Measurements from ENCODE around the gene UBAP1L. TPM values are rescaled to one million over a fixed set of nuclear protein-coding genes. Genes with fewer than 3 reads are reported as not detected.
"Not testable (repeated sequence)": the region's sequence is repeated elsewhere in the genome, so short reads cannot be mapped to it uniquely, and the experiment has no call there.

The UBAP1L gene
- total RNA-seq, 4 donors from 2014 or later: 2.0 to 8.2 (median 4.4) TPM

GRCh38 chr15:65102912-65103311 is 12.1 kb downstream of the UBAP1L start:
- Histone ChIP-seq H3K27me3 (no peaks in the 10 kb centered on the region), H3K9me3 (no peaks in the 10 kb centered on the region), H3K4me3 (no peak overlapping the region), H3K27ac (no peak overlapping the region), H3K4me1 (peaks cover 0 to 11% (median 10%) of the 10 kb centered on the region in 4 donors), H3K36me3 (no peaks in the 10 kb centered on the region)
- in situ Hi-C loops (cut with MboI; ENCODE audit: low pct_ligation_motif_present in 1 of 4, low pct_unique_long_range_greater_than_20kb in 1 of 4, low sequenced_read_pairs in 3 of 4) (no loop called here), intact Hi-C loops (cut with DNase I; ENCODE audit: low total_unique reads) (loop anchor here (1.0 kb wide), 1 partner anchor 55 kb away; no protein-coding TSS in a partner anchor)
- 97 to 100% methylated on average over 1 to 3 of the region's 3 CpGs for WGBS, 2 donors (ENCODE audit: low coverage in 1 of 2)
- no peak for DNase-seq
- TF ChIP-seq CTCF (IDR thresholded peaks at IDR 0.05) (no peak), POLR2AphosphoS5 (IDR thresholded peaks at IDR 0.05) (no peak), POLR2A (IDR thresholded peaks at IDR 0.05) (no peak), EP300 (IDR thresholded peaks at IDR 0.05; ENCODE audit: low read depth) (no peak)

- Histone ChIP-seq H3K27me3 (no peaks in the 10 kb centered on the region), H3K36me3 (no peaks in the 10 kb centered on the region), H3K27ac (no peak overlapping the region), H3K9me3 (no peaks in the 10 kb centered on the region), H3K4me3 (no peak overlapping the region), H3K4me1 (peaks cover 0 to 11% (median 10%) of the 10 kb centered on the region in 4 donors)
- in situ Hi-C loops (cut with MboI; ENCODE audit: low pct_ligation_motif_present in 1 of 4, low pct_unique_long_range_greater_than_20kb in 1 of 4, low sequenced_read_pairs in 3 of 4): no loop called here
- intact Hi-C loops (cut with DNase I; ENCODE audit: low total_unique reads): loop anchor here (1.0 kb wide), 1 partner anchor 54 kb away; no protein-coding TSS in a partner anchor
- DNase-seq: no peak
- TF ChIP-seq POLR2A (IDR thresholded peaks at IDR 0.05): no peak
- no peak for TF ChIP-seq POLR2AphosphoS5 (IDR thresholded peaks at IDR 0.05)
- TF ChIP-seq CTCF (IDR thresholded peaks at IDR 0.05): no peak
- TF ChIP-seq EP300 (IDR thresholded peaks at IDR 0.05; ENCODE audit: low read depth): no peak
- 90% methylated on average over 65 of the region's 75 CpGs; no CpG with 5 or more reads in 1 of the 2 donors for WGBS, 2 donors (ENCODE audit: low coverage in 1 of 2)
Measured at GRCh38 chr15:65101891-65102708, 12.9 kb downstream of the UBAP1L start.

- DNase-seq: peak; percentile 83
- Histone ChIP-seq H3K9me3 (no peaks in the 10 kb centered on the region), H3K4me3 (no peak overlapping the region), H3K36me3 (no peaks in the 10 kb centered on the region), H3K27me3 (no peaks in the 10 kb centered on the region), H3K4me1 (peaks cover 0 to 11% (median 10%) of the 10 kb centered on the region in 4 donors), H3K27ac (peak overlapping the region in 3 of 4 donors; percentile 22 to 38 (median 35))
- intact Hi-C loops (cut with DNase I; ENCODE audit: low total_unique reads): no loop called here
- WGBS, 2 donors (ENCODE audit: low coverage in 1 of 2): 37% methylated on average over 9 of the region's 9 CpGs; no CpG with 5 or more reads in 1 of the 2 donors
- in situ Hi-C loops (cut with MboI; ENCODE audit: low pct_ligation_motif_present in 1 of 4, low pct_unique_long_range_greater_than_20kb in 1 of 4, low sequenced_read_pairs in 3 of 4): no loop called here
- TF ChIP-seq POLR2A (IDR thresholded peaks at IDR 0.05) (no peak), CTCF (IDR thresholded peaks at IDR 0.05) (peak; percentile 71 to 88 (median 83))
Measured at GRCh38 chr15:65101411-65101890, 13.5 kb downstream of the UBAP1L start.

- Histone ChIP-seq H3K9me3 (no peaks in the 10 kb centered on the region), H3K27me3 (no peaks in the 10 kb centered on the region), H3K36me3 (no peaks in the 10 kb centered on the region), H3K27ac (peak overlapping the region in 3 of 4 donors; percentile 22 to 38 (median 35)), H3K4me1 (peaks cover 4 to 11% (median 10%) of the 10 kb centered on the region in 4 donors), H3K4me3 (no peak overlapping the region)
- WGBS, 2 donors (ENCODE audit: low coverage in 1 of 2): 32 to 43% methylated on average over 6 to 7 of the region's 7 CpGs
- peak; percentile 58 for DNase-seq
- in situ Hi-C loops (cut with MboI; ENCODE audit: low pct_ligation_motif_present in 1 of 4, low pct_unique_long_range_greater_than_20kb in 1 of 4, low sequenced_read_pairs in 3 of 4): no loop called here
- TF ChIP-seq EP300 (IDR thresholded peaks at IDR 0.05; ENCODE audit: low read depth) (no peak), CTCF (IDR thresholded peaks at IDR 0.05) (no peak), POLR2AphosphoS5 (IDR thresholded peaks at IDR 0.05) (no peak)
- intact Hi-C loops (cut with DNase I; ENCODE audit: low total_unique reads): no loop called here
Measured at GRCh38 chr15:65100442-65100841, 14.6 kb downstream of the UBAP1L start.

GRCh38 chr15:65099801-65100200 is 15.2 kb downstream of the UBAP1L start:
- H3K4me3 ChIP-seq; intact Hi-C loops (cut with DNase I; ENCODE audit: low total_unique reads); H3K27me3 ChIP-seq; DNase-seq; H3K9me3 ChIP-seq; H3K36me3 ChIP-seq: not testable (repeated sequence)
- H3K4me1 ChIP-seq: peaks cover 9 to 18% (median 13%) of the 10 kb centered on the region in 4 donors
- WGBS, 2 donors (ENCODE audit: low coverage in 1 of 2): 94% methylated on average over 10 of the region's 10 CpGs; no CpG with 5 or more reads in 1 of the 2 donors
- H3K27ac ChIP-seq: peak overlapping the region in 1 of 4 donors; percentile 35
- in situ Hi-C loops (cut with MboI; ENCODE audit: low pct_ligation_motif_present in 1 of 4, low pct_unique_long_range_greater_than_20kb in 1 of 4, low sequenced_read_pairs in 3 of 4): loop anchor here in 2 of 4 donors (10.0 kb wide), 1 partner anchor 65 kb away; no protein-coding TSS in a partner anchor
